H1 (cell line): ENCODE data around the gene RAMACL. TPM values are rescaled to one million over a fixed set of nuclear protein-coding genes. Genes with fewer than 3 reads are reported as not detected.

Source experiments
- BCL11A ChIP-seq, 2 experiments: IDR thresholded peaks; one replicate each; pipeline ENCODE4 v1.6.1; 2011; ENCODE audit warnings: low read depth in 2 of 2, low read length in 2 of 2, mild to moderate bottlenecking in 2 of 2
- KDM1A ChIP-seq: fragments of 200-600, 300-600 bp; sonication (generic); IDR thresholded peaks from 2 replicates; pipeline ENCODE4 v1.7.1; 2016; ENCODE audit warnings: mild to moderate bottlenecking, low read length, borderline replicate concordance
- polyA plus RNA-seq, 7 experiments: library from polyadenylated mRNA; depleted of rRNA in 3 of 7; stranded (reverse) in 5 of 7; unstranded in 2 of 7; fragments of >200 nt in 5 of 7; fragments of 200-250 nt in 2 of 7; gene quantifications; 1 replicate in 5 of 7; 2 replicates in 1 of 7; 4 replicates in 1 of 7; pipeline versions ENCODE4 v1.2.1 to v1.2.3, GENCODE V29; 2011 to 2013; ENCODE audit warnings: missing spikeins in 2 of 7, mixed read lengths in 2 of 7
- total RNA-seq: library from RNA; stranded (reverse); fragmentation: NEBNext Ultra II Directional; extraction: Animal tissue kit (Norgen Biotek cat#: 25700); gene quantifications from 2 replicates; pipeline ENCODE4 v1.2.1, GENCODE V29; 2021

RAMACL gene
- total and polyA plus RNA-seq, 2 of the 8 experiments (the other 6 are each of a cell fraction or from before 2014, with no cell fraction given) = 0.23 to 0.97 TPM

- no peak for TF ChIP-seq BCL11A (IDR thresholded peaks at IDR 0.05; ENCODE audit: low read depth in 2 of 2, low read length in 2 of 2)
- no peak for TF ChIP-seq KDM1A
These were observed 34.1 kb upstream of the RAMACL start (continued) for GRCh38 chr6:166620478-166621113.
